ENCODE measurements around the gene ADGRG4. TPM values are rescaled to one million over a fixed set of nuclear protein-coding genes. Genes with fewer than 3 reads are reported as not detected.
"Not testable (repeated sequence)": the region's sequence is repeated elsewhere in the genome, so short reads cannot be mapped to it uniquely, and the experiment has no call there.

ADGRG4 gene
- total RNA-seq, 2 donors from 2014 or later = 0.03 TPM; not detected in 1

DNA sequence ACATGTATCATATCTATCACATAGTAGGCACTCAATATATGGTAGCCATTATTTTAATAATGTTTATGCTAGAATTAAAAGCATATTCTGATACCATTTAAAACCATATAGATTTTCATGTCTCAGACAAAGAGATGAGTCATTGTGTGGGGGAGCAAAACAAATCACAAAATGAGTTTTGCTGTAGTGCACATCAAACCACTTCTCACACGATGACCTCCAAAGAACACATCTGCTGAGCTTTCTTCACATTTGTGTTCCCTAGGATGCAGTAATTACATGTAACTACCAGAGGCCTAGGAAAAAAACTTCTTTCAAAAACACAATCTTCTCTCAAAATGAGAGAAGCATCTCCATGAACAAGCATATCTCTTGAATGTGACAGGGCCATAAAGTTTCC is 130.9 kb downstream of the ADGRG4 start:
- Histone ChIP-seq H3K27ac (no peak overlapping the region), H3K4me3 (no peak overlapping the region), H3K9me3 (no peaks in the 10 kb centered on the region), H3K36me3 (no peaks in the 10 kb centered on the region), H3K4me1 (no peaks in the 10 kb centered on the region), H3K27me3 (no peaks in the 10 kb centered on the region), H3K9ac (ENCODE audit: low read depth in 2 of 2, low read length in 2 of 2) (no peak overlapping the region)
- DNase-seq = no peak
- TF ChIP-seq, protein P1, sequence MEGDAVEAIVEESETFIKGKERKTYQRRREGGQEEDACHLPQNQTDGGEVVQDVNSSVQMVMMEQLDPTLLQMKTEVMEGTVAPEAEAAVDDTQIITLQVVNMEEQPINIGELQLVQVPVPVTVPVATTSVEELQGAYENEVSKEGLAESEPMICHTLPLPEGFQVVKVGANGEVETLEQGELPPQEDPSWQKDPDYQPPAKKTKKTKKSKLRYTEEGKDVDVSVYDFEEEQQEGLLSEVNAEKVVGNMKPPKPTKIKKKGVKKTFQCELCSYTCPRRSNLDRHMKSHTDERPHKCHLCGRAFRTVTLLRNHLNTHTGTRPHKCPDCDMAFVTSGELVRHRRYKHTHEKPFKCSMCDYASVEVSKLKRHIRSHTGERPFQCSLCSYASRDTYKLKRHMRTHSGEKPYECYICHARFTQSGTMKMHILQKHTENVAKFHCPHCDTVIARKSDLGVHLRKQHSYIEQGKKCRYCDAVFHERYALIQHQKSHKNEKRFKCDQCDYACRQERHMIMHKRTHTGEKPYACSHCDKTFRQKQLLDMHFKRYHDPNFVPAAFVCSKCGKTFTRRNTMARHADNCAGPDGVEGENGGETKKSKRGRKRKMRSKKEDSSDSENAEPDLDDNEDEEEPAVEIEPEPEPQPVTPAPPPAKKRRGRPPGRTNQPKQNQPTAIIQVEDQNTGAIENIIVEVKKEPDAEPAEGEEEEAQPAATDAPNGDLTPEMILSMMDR (IDR thresholded peaks at IDR 0.05) = no peak
- intact Hi-C loops (cut with DNase I) = no loop called here

DNA sequence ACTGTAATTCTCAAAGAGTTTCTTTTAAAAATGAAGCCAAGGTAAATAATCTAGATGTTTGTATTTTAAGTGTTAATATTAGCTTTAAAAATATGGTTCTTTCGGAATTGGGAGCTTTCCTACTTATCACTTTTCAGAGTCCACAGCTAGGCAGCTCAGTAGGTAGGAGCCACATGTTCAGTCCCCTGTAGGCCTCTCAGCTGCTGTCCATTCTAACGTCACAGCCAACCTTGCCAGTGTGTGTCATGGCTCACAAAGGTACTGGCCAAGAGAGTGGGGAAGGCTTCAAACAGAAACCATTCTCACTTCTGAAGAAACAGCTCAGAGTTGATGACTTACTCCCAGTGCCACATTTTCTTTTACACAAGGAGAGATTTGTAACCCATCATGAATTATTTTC is 137.0 kb downstream of the ADGRG4 start:
- no peak overlapping the region for H3K4me3 ChIP-seq
- H3K4me1 ChIP-seq = no peaks in the 10 kb centered on the region
- intact Hi-C loops (cut with DNase I) = no loop called here
- H3K9me3 ChIP-seq = no peaks in the 10 kb centered on the region
- TF ChIP-seq, protein P1 (IDR thresholded peaks at IDR 0.05) = no peak
- H3K27ac ChIP-seq = no peak overlapping the region
- no peak overlapping the region for H3K9ac ChIP-seq (ENCODE audit: low read depth in 2 of 2, low read length in 2 of 2)
- no peaks in the 10 kb centered on the region for H3K36me3 ChIP-seq
- no peaks in the 10 kb centered on the region for H3K27me3 ChIP-seq
- DNase-seq = no peak

DNA sequence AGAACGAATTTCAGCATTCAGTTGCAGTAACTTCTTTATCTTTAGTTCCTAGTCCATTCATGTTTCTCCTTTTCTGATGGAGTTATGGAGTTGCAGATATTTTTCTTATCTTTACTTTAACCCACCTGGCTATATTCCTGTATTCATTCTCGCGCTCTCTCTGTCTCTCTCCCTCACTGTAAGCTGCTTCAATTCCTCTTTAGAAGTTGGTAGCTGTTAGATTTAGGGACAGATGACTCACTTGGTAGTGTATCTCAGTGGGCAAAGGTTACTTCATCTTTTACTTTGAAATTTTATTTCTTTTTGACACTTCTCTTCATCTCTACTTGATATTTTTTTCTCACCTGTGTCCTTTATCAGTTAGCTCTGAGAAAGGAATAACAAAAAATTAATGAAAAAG is 137.4 kb downstream of the ADGRG4 start:
- Histone ChIP-seq H3K27ac (no peak overlapping the region), H3K4me3 (no peak overlapping the region), H3K4me1 (no peaks in the 10 kb centered on the region), H3K36me3 (no peaks in the 10 kb centered on the region), H3K9ac (ENCODE audit: low read depth in 2 of 2, low read length in 2 of 2) (no peak overlapping the region), H3K9me3 (no peaks in the 10 kb centered on the region), H3K27me3 (no peaks in the 10 kb centered on the region)
- TF ChIP-seq, protein P1 (IDR thresholded peaks at IDR 0.05) = no peak
- DNase-seq = no peak
- intact Hi-C loops (cut with DNase I) = no loop called here

DNA sequence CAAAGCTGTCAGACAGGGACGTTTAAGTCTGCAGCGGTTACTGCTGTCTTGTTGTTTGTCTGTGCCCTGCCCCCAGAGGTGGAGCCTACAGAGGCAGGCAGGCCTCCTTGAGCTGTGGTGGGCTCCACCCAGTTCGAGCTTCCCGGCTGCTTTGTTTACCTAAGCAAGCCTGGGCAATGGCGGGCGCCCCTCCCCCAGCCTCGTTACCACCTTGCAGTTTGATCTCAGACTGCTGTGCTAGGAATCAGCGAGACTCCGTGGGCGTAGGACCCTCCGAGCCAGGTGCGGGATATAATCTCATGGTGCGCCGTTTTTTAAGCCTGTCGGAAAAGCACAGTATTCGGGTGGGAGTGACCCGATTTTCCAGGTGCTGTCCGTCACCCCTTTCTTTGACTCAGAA is 144.9 kb downstream of the ADGRG4 start:
- H3K36me3 ChIP-seq; H3K9me3 ChIP-seq; intact Hi-C loops (cut with DNase I); H3K9ac ChIP-seq (ENCODE audit: low read depth in 2 of 2, low read length in 2 of 2); H3K4me3 ChIP-seq; H3K27ac ChIP-seq; H3K27me3 ChIP-seq; H3K4me1 ChIP-seq; DNase-seq: not testable (repeated sequence)

DNA sequence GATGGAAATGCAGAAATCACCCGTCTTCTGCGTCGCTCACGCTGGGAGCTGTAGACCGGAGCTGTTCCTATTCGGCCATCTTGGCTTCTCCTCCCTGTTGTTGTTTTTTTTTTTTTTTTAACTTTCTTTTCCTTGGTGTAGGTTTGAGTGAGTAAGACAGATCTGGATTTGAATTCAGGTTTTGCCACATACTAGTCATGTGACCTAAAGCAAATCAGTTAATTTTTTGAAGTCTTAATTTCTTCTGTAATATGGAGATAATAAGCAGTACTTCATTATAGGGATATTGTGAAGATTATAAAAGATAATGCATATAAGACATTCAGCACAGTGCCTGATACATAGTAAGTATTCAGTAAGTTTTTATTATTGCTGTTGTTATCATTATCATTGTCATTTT is 145.4 kb downstream of the ADGRG4 start:
- Histone ChIP-seq H3K27me3 (no peaks in the 10 kb centered on the region), H3K4me3 (no peak overlapping the region), H3K4me1 (no peaks in the 10 kb centered on the region), H3K27ac (no peak overlapping the region), H3K9ac (ENCODE audit: low read depth in 2 of 2, low read length in 2 of 2) (no peak overlapping the region), H3K36me3 (no peaks in the 10 kb centered on the region), H3K9me3 (no peaks in the 10 kb centered on the region)
- TF ChIP-seq, protein P1 (IDR thresholded peaks at IDR 0.05) = no peak
- DNase-seq = no peak
- intact Hi-C loops (cut with DNase I) = no loop called here

DNA sequence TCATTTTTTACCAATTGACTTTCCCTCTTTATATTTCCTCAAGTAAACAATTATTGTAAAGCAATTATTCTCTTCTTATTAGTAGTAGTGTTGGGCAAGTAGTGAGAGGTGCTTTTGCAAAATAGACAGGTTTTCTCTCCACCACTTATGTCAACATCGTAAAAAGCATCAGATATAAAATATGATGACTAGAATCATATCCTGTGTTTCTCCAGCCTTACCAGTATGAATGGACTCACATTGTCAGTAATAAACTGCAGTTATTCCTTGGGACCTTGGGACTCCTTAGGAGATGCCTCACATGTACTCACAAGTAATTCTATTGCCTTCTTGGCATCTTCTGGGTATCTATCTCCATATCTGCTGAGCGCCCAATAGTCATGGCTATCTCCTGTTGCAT is 146.5 kb downstream of the ADGRG4 start:
- Histone ChIP-seq H3K4me3 (no peak overlapping the region), H3K9ac (ENCODE audit: low read depth in 2 of 2, low read length in 2 of 2) (no peak overlapping the region), H3K4me1 (no peaks in the 10 kb centered on the region), H3K27me3 (no peaks in the 10 kb centered on the region), H3K27ac (no peak overlapping the region), H3K9me3 (no peaks in the 10 kb centered on the region), H3K36me3 (no peaks in the 10 kb centered on the region)
- DNase-seq = no peak
- intact Hi-C loops (cut with DNase I) = no loop called here
- TF ChIP-seq, protein P1 (IDR thresholded peaks at IDR 0.05) = no peak
